ENCODE data around the gene CABP1. TPM values are rescaled to one million over a fixed set of nuclear protein-coding genes. Genes with fewer than 3 reads are reported as not detected.
A peak's percentile ranks its signal among the peaks of the same experiment; 100 is the strongest.

The CABP1 gene
- total and polyA plus RNA-seq, 9 donors, result 0.33 to 2.6 (median 0.82) TPM; not detected in 1

- peak; percentile 64 to 83 (median 80) for DNase-seq
- no peaks in the 10 kb centered on the region for H3K36me3 ChIP-seq
- 0 to 1% (median 1%) methylated on average over 32 to 70 of the region's 76 CpGs for WGBS, 3 donors
- H3K27me3 ChIP-seq, result no peaks in the 10 kb centered on the region
- no peaks in the 10 kb centered on the region for H3K9me3 ChIP-seq
- TF ChIP-seq POLR2A (IDR thresholded peaks at IDR 0.05) (peak; percentile 53), EP300 (IDR thresholded peaks at IDR 0.05) (no peak), CTCF (IDR thresholded peaks at IDR 0.05) (peak in 1 of 3 donors; percentile 6)
- H3K4me1 ChIP-seq (ENCODE audit: insufficient read depth), result peaks cover 4% of the 10 kb centered on the region
- H3K27ac ChIP-seq, result peak within 1 kb of the TSS; percentile 56 to 76
- intact Hi-C loops (cut with DNase I), result loop anchor here (5.0 to 10.0 kb wide), 3 partner anchors 63 to 125 kb away; partner anchors contain the start of genes POP5 (in 3 of the 4) and CABP1 (in 1 of the 4)
- peak within 1 kb of the TSS; percentile 64 for H3K4me3 ChIP-seq
Observed at GRCh38 chr12:120710031-120710804, 69.8 kb downstream of the CABP1 start, which contains the start of gene UNC119B. Gene UNC119B, plus strand, starts transcription at chr12:120710458. Its CDS starts 17 bp downstream, at chr12:120710475.

- H3K9me3 ChIP-seq, result no peaks in the 10 kb centered on the region
- TF ChIP-seq EP300 (IDR thresholded peaks at IDR 0.05) (no peak), CTCF (IDR thresholded peaks at IDR 0.05) (no peak), POLR2A (IDR thresholded peaks at IDR 0.05) (no peak)
- peak overlapping the region; percentile 56 to 76 for H3K27ac ChIP-seq
- peak overlapping the region; percentile 64 for H3K4me3 ChIP-seq
- no peaks in the 10 kb centered on the region for H3K27me3 ChIP-seq
- H3K36me3 ChIP-seq, result no peaks in the 10 kb centered on the region
- WGBS, 3 donors, result 0 to 3% (median 0%) methylated on average over 11 to 31 of the region's 31 CpGs
- intact Hi-C loops (cut with DNase I), result loop anchor here (5.0 to 10.0 kb wide), 3 partner anchors 64 to 126 kb away; partner anchors contain the start of genes POP5 (in 3 of the 4) and CABP1 (in 1 of the 4)
- H3K4me1 ChIP-seq (ENCODE audit: insufficient read depth), result peaks cover 4% of the 10 kb centered on the region
- peak in 4 of 5 donors; percentile 25 to 44 (median 40) for DNase-seq
Observed at GRCh38 chr12:120710805-120711296, 70.4 kb downstream of the CABP1 start.

DNA sequence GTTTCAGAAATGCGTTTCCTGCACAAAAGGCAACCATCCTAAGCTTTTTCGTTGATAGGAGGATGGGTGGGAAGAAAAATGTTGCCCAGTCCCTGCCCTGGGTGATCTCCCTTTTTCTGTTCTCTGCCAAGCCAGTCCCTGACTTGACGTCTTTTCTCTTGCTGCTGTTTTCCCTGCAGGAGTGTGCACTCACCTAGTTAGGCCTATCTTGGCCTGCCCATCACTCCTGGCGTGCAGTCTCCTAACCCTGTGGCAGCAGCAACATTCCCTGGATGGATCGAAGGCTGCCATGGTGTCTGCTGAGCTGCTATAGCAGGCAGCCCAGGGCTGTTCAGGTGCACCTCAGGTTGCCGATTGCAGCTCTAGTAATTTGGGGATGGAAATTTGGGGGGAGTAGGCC is 71.0 kb downstream of the CABP1 start:
- intact Hi-C loops (cut with DNase I), result loop anchor here (5.0 to 10.0 kb wide), 3 partner anchors 64 to 127 kb away; partner anchors contain the start of genes POP5 (in 3 of the 4) and CABP1 (in 1 of the 4)
- Histone ChIP-seq H3K27ac (no peak overlapping the region), H3K36me3 (no peaks in the 10 kb centered on the region), H3K27me3 (no peaks in the 10 kb centered on the region), H3K4me3 (peak overlapping the region; percentile 64), H3K4me1 (ENCODE audit: insufficient read depth) (peaks cover 4% of the 10 kb centered on the region), H3K9me3 (no peaks in the 10 kb centered on the region)
- 25 to 29% (median 26%) methylated on average over 6 of the region's 6 CpGs for WGBS, 3 donors
- DNase-seq, result no peak
- TF ChIP-seq EP300 (IDR thresholded peaks at IDR 0.05) (no peak), CTCF (IDR thresholded peaks at IDR 0.05) (no peak), POLR2A (IDR thresholded peaks at IDR 0.05) (no peak)

- 45 to 56% (median 47%) methylated on average over 6 of the region's 6 CpGs for WGBS, 3 donors
- intact Hi-C loops (cut with DNase I), result loop anchor here (5.0 to 10.0 kb wide), 3 partner anchors 65 to 128 kb away; partner anchors contain the start of genes POP5 (in 3 of the 4) and CABP1 (in 1 of the 4)
- Histone ChIP-seq H3K27me3 (no peaks in the 10 kb centered on the region), H3K27ac (no peak overlapping the region), H3K36me3 (no peaks in the 10 kb centered on the region), H3K9me3 (no peaks in the 10 kb centered on the region), H3K4me3 (no peak overlapping the region), H3K4me1 (ENCODE audit: insufficient read depth) (peaks cover 4% of the 10 kb centered on the region)
- DNase-seq, result no peak
- TF ChIP-seq CTCF (IDR thresholded peaks at IDR 0.05) (no peak), POLR2A (IDR thresholded peaks at IDR 0.05) (no peak), EP300 (IDR thresholded peaks at IDR 0.05) (no peak)
Observed at GRCh38 chr12:120712610-120713009, 72.2 kb downstream of the CABP1 start.
